ENCODE results near the gene WNT3. TPM values are rescaled to one million over a fixed set of nuclear protein-coding genes. Genes with fewer than 3 reads are reported as not detected.

WNT3 gene
- total RNA-seq, 6 experiments from 2014 or later, result 2.1 to 3.5 (median 3.2) TPM

DNA sequence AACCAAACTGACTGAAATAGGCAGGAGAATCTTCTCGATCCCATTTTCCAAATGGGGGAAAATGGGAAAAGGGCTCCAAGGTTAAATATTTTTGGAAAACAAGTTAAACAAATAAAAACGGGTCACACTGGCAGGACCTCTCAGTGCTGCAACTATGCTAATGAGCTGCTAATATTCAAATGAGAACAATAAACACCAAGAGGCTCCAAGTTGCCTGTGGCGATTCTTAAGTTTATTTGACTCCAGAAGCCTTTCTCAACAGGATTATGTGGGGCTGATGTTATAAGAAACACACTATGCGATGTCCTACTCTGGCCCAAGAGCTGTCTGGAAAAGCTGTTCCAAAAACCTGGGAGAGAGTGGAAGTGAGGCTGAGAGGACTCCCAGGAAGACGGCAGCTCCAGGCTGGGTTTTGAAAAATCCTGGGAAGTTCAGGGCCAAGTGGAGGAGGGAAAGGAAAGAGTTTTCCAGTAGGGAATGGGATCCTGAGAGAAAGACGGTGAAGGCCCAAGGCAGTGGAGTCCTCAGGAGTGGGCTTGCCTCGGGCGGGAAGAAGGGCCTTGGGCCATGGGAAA, 21.4 kb downstream of the WNT3 start:
- H3K9me3 Mint-ChIP-seq, result no peaks in the 10 kb centered on the region
- peaks cover 19% of the 10 kb centered on the region; the same call in 1 of the 2 replicates for H3K4me1 Mint-ChIP-seq (ENCODE audit: low read depth)
- no peak for DNase-seq
- H3K27me3 Mint-ChIP-seq (ENCODE audit: insufficient read depth), result peaks cover 39% of the 10 kb centered on the region
- TF ChIP-seq, protein P1, sequence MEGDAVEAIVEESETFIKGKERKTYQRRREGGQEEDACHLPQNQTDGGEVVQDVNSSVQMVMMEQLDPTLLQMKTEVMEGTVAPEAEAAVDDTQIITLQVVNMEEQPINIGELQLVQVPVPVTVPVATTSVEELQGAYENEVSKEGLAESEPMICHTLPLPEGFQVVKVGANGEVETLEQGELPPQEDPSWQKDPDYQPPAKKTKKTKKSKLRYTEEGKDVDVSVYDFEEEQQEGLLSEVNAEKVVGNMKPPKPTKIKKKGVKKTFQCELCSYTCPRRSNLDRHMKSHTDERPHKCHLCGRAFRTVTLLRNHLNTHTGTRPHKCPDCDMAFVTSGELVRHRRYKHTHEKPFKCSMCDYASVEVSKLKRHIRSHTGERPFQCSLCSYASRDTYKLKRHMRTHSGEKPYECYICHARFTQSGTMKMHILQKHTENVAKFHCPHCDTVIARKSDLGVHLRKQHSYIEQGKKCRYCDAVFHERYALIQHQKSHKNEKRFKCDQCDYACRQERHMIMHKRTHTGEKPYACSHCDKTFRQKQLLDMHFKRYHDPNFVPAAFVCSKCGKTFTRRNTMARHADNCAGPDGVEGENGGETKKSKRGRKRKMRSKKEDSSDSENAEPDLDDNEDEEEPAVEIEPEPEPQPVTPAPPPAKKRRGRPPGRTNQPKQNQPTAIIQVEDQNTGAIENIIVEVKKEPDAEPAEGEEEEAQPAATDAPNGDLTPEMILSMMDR (IDR thresholded peaks at IDR 0.05), result no peak
- H3K27ac Mint-ChIP-seq, result no peak overlapping the region
- no peak overlapping the region for H3K4me3 Mint-ChIP-seq
- no peaks in the 10 kb centered on the region for H3K36me3 Mint-ChIP-seq (ENCODE audit: low read depth)

DNA sequence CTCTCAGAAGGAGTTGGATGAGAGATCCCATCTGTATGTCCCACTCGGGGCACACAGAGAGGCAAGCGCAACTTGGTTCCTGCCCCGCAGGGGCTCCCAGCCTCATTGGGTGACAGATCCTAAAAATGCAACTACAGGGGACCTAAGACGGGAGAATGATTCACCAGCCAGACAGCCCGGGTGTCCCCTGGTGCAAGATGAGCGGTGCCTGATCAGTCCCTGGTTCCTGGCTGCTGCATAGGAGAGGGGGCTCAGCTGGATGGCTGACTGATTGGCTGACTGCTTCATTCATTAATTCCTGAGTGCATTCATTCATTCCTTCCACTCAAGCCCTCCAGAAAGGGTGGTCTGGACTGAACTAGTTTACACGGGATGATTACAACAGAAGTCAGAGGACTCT, 22.0 kb downstream of the WNT3 start:
- no peaks in the 10 kb centered on the region for H3K9me3 Mint-ChIP-seq
- no peak overlapping the region for H3K27ac Mint-ChIP-seq
- H3K4me3 Mint-ChIP-seq, result no peak overlapping the region
- TF ChIP-seq, protein P1 (IDR thresholded peaks at IDR 0.05), result no peak
- H3K27me3 Mint-ChIP-seq (ENCODE audit: insufficient read depth), result peaks cover 44% of the 10 kb centered on the region
- no peaks in the 10 kb centered on the region for H3K36me3 Mint-ChIP-seq (ENCODE audit: low read depth)
- no peak for DNase-seq
- peaks cover 19% of the 10 kb centered on the region; the same call in 1 of the 2 replicates for H3K4me1 Mint-ChIP-seq (ENCODE audit: low read depth)

DNA sequence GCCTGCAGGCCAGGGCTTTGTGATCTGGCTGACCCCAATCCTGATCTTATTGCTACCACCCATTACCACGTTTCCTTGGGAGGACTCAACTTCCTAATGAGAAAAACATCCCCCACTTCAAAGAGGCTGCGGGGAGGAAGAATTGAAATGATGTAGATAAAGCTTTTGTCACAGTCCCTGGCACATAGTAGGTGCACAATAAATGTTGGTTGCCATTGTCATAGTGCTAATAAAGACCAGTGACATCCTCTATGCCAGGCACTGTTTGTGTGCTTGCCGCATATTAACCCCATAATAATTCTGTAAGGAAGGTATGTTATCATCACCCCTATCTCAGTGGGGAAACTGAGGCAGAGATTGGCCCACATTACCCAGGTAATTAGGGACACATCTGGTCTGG, 22.4 kb downstream of the WNT3 start:
- no peak for DNase-seq
- Mint-ChIP-seq H3K4me3 (no peak overlapping the region), H3K36me3 (ENCODE audit: low read depth) (no peaks in the 10 kb centered on the region), H3K4me1 (ENCODE audit: low read depth) (peaks cover 19% of the 10 kb centered on the region; the same call in 1 of the 2 replicates), H3K9me3 (no peaks in the 10 kb centered on the region), H3K27ac (no peak overlapping the region), H3K27me3 (ENCODE audit: insufficient read depth) (peaks cover 46% of the 10 kb centered on the region)
- TF ChIP-seq, protein P1 (IDR thresholded peaks at IDR 0.05), result no peak

DNA sequence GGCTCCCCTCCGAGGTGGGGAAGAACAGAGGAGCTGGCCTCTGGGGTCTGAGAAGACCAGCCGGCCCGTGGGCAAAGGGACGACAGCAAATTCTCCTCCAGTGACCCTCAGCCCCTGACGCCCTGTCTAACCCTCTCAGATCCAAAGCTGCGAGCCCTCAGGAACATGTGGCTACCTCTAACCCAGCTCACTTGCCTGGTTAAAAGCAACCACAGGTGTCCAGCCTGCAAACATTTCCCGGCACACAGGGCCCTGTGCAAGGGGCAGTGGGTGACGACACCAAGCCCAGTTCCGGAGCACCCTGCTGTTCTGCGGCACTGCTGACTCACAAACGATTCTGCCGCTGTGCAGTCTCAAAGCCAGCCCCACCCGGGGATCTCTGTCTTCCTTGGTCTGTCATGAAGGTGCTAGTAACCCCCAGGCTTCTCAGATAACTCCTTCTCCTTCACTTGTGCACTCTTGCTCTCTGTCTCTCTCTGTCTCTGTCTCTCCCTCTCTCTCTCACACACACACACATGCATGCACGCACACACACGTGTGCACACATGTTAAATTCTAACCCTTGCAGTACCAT, 23.0 kb downstream of the WNT3 start:
- Mint-ChIP-seq H3K27me3 (ENCODE audit: insufficient read depth) (peaks cover 43% of the 10 kb centered on the region), H3K4me1 (ENCODE audit: low read depth) (peaks cover 19% of the 10 kb centered on the region; the same call in 1 of the 2 replicates), H3K9me3 (no peaks in the 10 kb centered on the region), H3K36me3 (ENCODE audit: low read depth) (no peaks in the 10 kb centered on the region), H3K27ac (no peak overlapping the region), H3K4me3 (peak overlapping the region; percentile 0; the same call in 1 of the 2 replicates)
- TF ChIP-seq, protein P1 (IDR thresholded peaks at IDR 0.05), result no peak
- no peak for DNase-seq

- Mint-ChIP-seq H3K27me3 (ENCODE audit: insufficient read depth) (peaks cover 45% of the 10 kb centered on the region), H3K36me3 (ENCODE audit: low read depth) (peaks cover 2% of the 10 kb centered on the region; the same call in 1 of the 2 replicates), H3K27ac (no peak overlapping the region), H3K4me3 (no peak overlapping the region), H3K4me1 (ENCODE audit: low read depth) (peaks cover 19% of the 10 kb centered on the region; the same call in 1 of the 2 replicates), H3K9me3 (peaks cover 9% of the 10 kb centered on the region)
- no peak for DNase-seq
- TF ChIP-seq, protein P1 (IDR thresholded peaks at IDR 0.05), result no peak
Measured at GRCh38 chr17:46794318-46794717, 24.2 kb downstream of the WNT3 start.

Data from HFFc6 (cell line).